HG03103 (cell line): ENCODE data around the gene ZNF669.

Source experiments
- ATAC-seq: cut with Tn5 transposase; IDR thresholded peaks from one replicate; pipeline ENCODE4 v1.9.1; 2021; ENCODE audit warnings: low read depth; ENCODE audit not compliant: unreplicated experiment

ZNF669 gene

DNA sequence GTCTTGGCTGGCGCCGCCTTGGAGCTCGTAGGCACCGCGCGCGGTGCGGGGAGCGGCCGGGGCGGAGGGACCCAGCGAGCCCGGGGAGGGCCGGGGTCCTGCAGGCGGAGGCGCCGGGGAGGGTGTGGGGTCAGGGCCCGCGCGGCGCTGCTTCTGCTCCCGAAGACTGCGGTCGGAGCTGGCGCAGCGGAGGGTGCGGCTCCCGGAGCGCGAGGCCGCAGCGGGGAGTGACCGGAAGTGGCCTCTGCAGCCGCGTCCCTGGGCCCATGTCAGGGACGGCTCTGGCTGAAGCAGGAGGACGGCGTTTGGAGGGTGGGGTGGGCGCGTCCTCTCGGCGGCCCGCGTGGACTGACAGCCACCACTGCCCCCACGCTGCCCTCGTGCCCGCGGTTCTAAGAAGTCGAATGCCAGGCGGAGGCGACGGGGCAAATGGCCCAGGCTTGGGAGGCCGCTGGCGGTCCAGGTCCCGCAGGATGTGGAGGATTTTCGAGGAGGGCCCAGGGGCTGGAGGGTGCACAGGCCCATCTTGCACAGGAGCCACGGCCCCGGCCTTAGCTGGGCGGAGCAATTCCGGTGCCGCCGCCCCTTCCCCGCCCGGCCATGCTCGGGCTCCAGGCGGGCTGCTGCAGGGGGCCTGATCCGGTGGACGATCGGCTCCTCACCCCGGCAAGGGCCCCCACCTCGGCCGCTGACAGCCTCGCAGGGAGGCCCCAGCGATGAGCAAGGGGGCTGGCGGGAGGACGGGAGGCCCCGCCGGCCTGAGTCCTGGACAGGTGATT is 7.7 kb upstream of the ZNF669 start:
- no peak for ATAC-seq

GRCh38 chr1:247111259-247111699 is 7.1 kb upstream of the ZNF669 start:
- ATAC-seq: no peak

DNA sequence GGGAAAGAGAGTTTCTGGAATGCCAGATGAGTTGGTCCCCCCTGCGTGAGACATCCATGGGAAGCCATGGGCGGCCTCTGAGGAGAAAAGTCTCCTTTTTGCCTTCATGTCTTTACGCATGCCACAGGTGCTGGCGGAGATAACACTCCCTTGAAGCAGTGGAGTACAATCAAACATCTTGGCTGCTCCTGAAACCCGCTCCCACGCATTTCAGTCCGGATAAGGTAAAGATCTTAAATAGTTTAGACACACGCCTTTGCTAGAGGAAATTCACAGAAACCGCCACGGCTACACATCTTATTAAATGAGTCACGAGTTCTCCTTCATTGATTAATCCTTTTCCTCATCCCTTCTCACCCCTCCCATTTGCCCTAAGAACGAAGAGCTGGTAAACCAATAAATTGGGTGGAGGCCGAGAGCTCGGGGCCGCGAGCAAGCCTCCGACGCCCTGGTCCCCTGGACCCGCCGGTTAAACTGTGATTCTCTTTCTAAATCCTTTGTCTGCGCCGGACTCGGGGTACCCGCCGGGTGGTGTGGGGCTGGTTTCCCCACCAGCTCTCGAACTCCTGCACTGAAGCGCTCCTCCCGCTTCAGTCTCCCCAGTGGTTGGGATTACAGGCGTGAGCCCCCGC is 6.6 kb upstream of the ZNF669 start:
- no peak for ATAC-seq

GRCh38 chr1:247107694-247108093 is 3.5 kb upstream of the ZNF669 start:
- no peak for ATAC-seq

DNA sequence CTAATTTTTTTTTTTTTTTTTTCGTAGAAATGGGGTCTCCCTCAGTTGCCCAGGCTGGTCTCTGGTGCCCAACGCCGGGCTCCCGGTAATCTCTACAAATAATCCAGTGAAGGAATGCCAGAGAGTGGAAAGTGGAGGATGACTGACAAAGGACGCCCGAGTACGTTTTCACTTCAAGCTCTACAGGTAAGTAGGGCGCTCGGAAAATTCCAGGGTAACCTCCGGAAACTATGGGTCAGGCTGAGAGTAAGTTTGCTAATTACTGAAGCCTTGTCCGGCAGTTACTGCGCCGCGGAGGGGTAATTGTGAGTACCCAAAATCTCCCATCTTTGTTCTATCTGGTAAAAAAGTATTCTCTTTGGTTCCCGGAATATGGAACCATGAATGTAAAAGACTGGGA is 1.8 kb upstream of the ZNF669 start:
- no peak for ATAC-seq

- no peak for ATAC-seq
These were observed 809 bp upstream of the ZNF669 start for GRCh38 chr1:247104965-247105364.

- ATAC-seq: no peak
These were observed 1.8 kb downstream of the ZNF669 start for GRCh38 chr1:247102381-247102780.

- ATAC-seq: no peak
These were observed 3.4 kb downstream of the ZNF669 start for GRCh38 chr1:247100676-247101279.

DNA sequence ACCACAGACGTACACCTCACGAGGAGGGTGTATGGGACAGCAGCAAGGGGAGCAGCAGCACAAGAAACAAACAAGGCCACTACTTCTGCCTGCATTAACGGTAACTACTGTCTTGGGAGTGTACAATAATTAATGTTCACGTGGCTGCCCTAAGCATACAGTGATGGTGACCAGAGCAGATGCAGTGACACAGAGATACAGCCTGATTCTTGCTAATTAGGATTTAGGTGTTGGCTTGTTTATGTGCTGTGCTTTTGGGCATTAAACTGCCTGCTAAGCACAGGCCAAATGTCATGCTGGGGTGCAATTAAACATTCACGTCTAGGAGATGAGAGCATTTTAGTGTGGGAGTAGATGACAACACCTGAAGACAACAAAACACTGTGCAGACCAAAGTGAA is 7.2 kb downstream of the ZNF669 start:
- no peak for ATAC-seq

DNA sequence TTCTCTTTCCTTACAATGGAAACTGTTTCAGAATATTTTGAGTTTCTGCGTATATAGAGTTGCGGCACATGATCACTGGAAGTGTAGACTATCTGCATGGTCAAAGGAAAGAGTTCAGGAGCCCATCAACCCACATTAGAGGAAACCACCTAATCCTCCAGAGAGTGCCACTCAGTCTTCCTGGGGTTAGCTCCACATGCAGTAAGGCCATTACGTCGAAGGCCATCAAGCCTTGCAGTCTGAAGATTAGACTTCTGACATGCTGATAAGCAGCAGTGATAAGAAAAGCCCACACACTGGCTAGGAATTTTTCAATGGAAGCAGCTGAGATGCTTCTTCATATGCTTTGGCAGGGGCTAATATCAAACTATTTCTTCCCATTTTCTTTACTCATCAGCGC is 7.6 kb downstream of the ZNF669 start:
- ATAC-seq: no peak

DNA sequence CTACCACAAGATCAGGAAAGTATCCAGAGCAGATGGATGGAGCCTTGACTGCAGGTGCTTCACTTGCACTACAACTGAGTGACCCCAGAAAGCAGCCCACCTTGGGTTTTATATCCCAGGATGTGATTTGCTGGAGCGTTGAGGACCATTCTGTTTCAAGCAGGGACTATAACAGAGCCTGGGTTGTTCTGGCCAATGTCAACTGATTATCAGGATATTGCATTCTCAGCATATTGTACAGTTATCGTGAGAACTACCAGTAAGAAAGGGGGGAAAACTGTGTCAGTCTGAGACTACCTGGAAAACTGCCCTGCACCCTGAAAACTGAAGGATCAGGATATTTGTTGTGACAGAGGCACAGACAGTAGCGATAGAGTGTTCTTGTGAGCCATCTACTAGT is 8.0 kb downstream of the ZNF669 start:
- no peak for ATAC-seq

DNA sequence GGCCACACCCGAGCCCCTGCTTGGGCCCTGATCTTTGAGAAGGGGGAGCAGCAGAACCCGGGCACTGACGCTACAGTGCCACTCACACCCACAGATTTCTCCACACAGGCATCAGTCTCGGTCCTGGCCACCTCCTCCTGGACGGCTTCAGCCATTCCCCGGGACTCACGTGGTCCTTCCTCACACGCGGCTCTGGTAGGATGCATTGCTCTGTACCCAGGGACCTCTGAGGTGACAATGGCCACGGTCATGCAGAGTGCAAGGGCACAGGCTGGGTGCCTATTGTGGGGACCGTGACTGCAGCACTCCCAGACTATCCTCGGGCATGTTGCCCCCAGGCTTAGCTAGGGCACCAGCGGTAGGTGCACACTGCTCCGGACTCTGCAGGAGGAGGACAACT is 13.7 kb downstream of the ZNF669 start:
- ATAC-seq: no peak

DNA sequence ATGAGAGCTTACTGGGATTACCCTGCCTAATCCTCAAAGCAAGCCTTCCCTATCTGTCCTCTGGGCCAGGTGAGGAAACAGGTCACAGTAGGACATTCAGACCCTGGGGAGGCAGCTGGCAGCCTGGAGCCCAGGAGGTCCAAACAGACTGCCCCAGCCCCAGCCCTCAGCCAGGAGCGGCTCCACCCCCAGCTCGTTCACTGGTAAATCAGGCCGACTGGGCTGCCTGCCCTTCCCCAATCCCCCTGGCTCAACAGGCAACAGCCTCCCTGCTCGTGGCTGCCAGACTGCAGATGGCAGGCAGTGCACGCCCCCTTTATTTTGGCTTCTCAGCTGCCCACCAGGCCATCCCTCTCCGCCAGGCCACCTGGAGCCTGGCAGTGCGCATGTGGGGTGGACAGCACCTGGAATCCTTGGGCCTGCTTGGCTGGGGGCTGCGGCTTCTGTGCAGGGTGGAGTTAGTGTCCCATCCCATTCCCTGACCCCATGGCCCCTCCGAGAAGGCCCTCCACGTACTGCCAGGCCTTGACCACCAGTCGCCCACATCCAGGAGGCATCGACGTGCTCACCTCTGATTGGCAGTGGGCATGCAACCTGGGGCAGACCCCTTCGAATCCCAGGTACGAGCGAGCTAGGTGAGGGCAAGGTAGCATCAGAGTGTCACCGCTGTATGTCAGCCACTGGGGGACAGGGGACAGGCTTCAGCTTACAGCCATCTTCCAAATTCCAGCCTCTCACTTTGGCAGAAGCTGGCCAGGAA is 14.4 kb downstream of the ZNF669 start:
- no peak for ATAC-seq

GRCh38 chr1:247088967-247089366 is 15.2 kb downstream of the ZNF669 start:
- ATAC-seq: no peak

DNA sequence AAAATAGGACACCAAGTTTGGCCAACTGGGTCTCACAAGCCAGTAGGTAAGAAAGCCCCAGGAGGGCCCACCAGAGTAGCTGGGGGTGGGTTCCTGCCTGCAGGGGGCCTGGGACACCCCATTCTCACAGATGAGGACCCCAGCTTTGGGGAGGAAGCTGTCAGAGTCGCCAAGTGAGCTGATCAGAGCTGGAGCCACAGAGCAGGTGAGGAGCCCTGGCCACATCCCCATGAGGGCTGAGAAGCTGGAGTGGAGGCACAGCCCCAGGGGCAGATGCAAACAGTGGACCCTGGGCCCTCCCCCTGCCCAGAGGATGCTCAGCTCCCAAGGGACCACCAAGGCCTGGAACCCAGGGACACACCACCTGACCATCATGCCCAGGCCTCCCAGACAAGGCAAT is 16.9 kb downstream of the ZNF669 start:
- ATAC-seq: no peak

GRCh38 chr1:247085310-247085709 is 18.8 kb downstream of the ZNF669 start:
- no peak for ATAC-seq

DNA sequence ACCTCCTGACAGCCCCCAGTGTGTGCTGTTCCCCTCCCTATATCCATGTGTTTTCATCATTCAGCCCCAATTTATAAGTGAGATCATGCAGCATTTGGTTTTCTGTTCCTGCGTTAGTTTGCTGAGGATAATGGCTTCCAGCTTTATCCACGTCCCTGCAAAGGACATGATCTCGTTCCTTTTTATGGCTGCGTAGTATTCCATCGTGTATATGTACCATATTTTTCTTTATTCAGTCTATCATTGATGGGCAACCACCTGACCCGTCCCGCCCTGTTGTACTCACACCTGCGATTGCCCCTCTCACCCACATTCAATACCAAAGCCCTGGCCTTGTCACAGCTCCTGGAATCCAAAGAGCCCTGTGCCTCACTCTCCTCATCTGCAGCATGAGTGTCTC is 19.4 kb downstream of the ZNF669 start:
- no peak for ATAC-seq

DNA sequence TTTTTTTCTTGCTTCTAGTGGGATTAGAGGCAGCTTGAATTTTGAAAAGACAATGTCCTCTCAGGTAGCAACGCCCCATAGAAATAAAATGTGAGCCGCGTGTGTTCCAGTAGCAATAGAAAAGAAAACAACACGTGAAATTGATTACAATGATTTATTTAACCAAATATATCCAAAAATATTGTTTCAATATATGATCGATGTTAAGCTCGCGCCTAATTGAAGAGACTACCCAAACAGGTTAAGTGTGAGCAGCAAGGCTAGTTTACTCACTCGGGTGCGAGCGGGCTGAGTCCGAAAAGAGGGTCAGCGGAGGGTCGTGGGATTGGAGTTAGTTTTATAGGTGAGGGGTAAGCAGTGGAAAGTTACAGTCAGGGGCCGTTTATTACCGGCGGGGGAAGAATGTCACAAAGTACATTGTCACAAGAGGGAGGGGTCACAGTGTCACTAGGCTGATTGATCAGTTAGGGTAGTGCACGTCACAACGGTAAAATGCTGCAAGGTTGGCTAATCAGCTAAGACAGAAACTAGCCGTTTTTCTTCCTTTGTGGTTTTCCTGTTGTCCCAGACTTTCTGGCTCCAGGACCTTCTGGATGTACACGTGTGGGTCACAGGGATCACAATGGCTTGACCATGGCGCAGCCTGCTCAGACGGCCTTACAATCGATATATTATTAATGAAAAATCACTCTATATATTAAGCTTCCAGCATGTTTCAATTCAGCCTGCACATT is 24.8 kb downstream of the ZNF669 start:
- ATAC-seq: no peak

- peak; percentile 99 for ATAC-seq
These were observed 25.7 kb downstream of the ZNF669 start, which contains the start of gene ZNF670 for GRCh38 chr1:247078258-247079140. Gene ZNF670 (minus strand): TSS chr1:247078811. CDS start chr1:247078596, 215 bp downstream.
